DND-41 (cell line): ENCODE measurements around the gene MYO1E.
"Not testable (repeated sequence)": the region's sequence is repeated elsewhere in the genome, so short reads cannot be mapped to it uniquely, and the experiment has no call there.

Experiments used
- ATAC-seq: fragments of 200-7000 bp; cut with Tn5 transposase; 3 replicates; pipeline ENCODE4 v1.9.1; 2021; ENCODE audit warnings: low read depth; ENCODE audit not compliant: insufficient read depth
- DNase-seq: peaks from one replicate; pipeline ENCODE4 v3.0.0-alpha.2; 2020
- H2AFZ ChIP-seq: 2 replicates; pipeline ENCODE4 v1.6.0; 2012; ENCODE audit warnings: low read depth, low read length
- H3K27ac ChIP-seq: 2 replicates; pipeline ENCODE4 v1.5.1; 2012; ENCODE audit warnings: low read length, inconsistent platforms
- H3K27me3 ChIP-seq: fragments of 200-600 bp; sonication (generic); 2 replicates; pipeline ENCODE4 v1.6.0; 2012; ENCODE audit warnings: low read length, mild to moderate bottlenecking, inconsistent platforms; ENCODE audit not compliant: insufficient read depth, poor library complexity
- H3K36me3 ChIP-seq: 2 replicates; pipeline ENCODE4 v1.5.1; 2012; ENCODE audit warnings: low read length, inconsistent platforms; ENCODE audit not compliant: insufficient read depth
- H3K4me1 ChIP-seq: 2 replicates; pipeline ENCODE4 v1.5.1; 2012; ENCODE audit warnings: mild to moderate bottlenecking, low read length; ENCODE audit not compliant: insufficient read depth
- H3K4me2 ChIP-seq: 2 replicates; pipeline ENCODE4 v1.6.0; 2012; ENCODE audit warnings: mild to moderate bottlenecking, moderate library complexity, low read length, inconsistent platforms; ENCODE audit not compliant: insufficient read depth
- H3K4me3 ChIP-seq, 2 experiments: fragments of 200-600 bp in 1 of 2; shearing (Covaris generic) in 1 of 2; 2 replicates each; pipeline ENCODE4 v1.5.1; 2012 to 2016; ENCODE audit warnings: inconsistent platforms in 2 of 2, low read length in 2 of 2, mild to moderate bottlenecking in 2 of 2, low read depth in 1 of 2, moderate library complexity in 1 of 2
- H3K79me2 ChIP-seq: 2 replicates; pipeline ENCODE4 v1.6.0; 2012; ENCODE audit warnings: low read length, inconsistent platforms; ENCODE audit not compliant: insufficient read depth
- H3K9ac ChIP-seq: 2 replicates; pipeline ENCODE4 v1.6.0; 2012; ENCODE audit warnings: low read depth, mild to moderate bottlenecking, inconsistent platforms, low read length, moderate library complexity
- H3K9me3 ChIP-seq: 2 replicates; pipeline ENCODE4 v1.5.1; 2012; ENCODE audit warnings: low read length, moderate library complexity, mild to moderate bottlenecking, inconsistent platforms; ENCODE audit not compliant: insufficient read depth, severe bottlenecking
- H4K20me1 ChIP-seq: 2 replicates; pipeline ENCODE4 v1.6.0; 2012; ENCODE audit warnings: low read length; ENCODE audit not compliant: insufficient read depth
- EZH2 ChIP-seq: IDR thresholded peaks from 3 replicates; pipeline ENCODE4 v1.6.1; 2012; ENCODE audit warnings: borderline replicate concordance, low read depth, mild to moderate bottlenecking, moderate library complexity, low read length, inconsistent platforms; ENCODE audit not compliant: severe bottlenecking
- TF ChIP-seq, protein P1 (sequence below): IDR thresholded peaks from 2 replicates; pipeline ENCODE4 v1.5.1; 2012; ENCODE audit warnings: borderline replicate concordance, low read length, moderate library complexity, mild to moderate bottlenecking; ENCODE audit not compliant: poor library complexity, severe bottlenecking; ENCODE audit errors: extremely low read depth

The MYO1E gene

DNA sequence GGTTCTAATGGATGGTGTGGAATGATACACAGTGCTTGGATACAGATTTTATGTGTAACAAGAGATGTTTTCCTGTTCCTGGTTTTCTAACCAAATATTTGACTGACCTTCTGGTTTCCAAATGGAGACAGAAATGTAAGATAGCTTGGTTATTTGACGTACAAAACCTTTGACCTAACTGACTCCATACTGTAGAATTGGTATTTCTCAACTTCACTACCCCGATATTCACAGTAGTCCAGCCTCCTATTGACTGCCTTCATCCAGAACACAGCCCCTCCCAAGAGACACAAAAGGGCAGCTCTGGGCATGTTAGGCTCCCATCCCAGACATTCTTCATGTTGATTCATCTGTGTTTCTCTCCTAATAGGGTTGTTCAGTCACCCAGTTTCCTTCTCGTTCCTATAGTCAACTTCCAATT is 33.4 kb downstream of the MYO1E start:
- TF ChIP-seq EZH2: no peak
- TF ChIP-seq, protein P1, sequence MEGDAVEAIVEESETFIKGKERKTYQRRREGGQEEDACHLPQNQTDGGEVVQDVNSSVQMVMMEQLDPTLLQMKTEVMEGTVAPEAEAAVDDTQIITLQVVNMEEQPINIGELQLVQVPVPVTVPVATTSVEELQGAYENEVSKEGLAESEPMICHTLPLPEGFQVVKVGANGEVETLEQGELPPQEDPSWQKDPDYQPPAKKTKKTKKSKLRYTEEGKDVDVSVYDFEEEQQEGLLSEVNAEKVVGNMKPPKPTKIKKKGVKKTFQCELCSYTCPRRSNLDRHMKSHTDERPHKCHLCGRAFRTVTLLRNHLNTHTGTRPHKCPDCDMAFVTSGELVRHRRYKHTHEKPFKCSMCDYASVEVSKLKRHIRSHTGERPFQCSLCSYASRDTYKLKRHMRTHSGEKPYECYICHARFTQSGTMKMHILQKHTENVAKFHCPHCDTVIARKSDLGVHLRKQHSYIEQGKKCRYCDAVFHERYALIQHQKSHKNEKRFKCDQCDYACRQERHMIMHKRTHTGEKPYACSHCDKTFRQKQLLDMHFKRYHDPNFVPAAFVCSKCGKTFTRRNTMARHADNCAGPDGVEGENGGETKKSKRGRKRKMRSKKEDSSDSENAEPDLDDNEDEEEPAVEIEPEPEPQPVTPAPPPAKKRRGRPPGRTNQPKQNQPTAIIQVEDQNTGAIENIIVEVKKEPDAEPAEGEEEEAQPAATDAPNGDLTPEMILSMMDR: no peak
- DNase-seq: no peak
- no peaks in the 10 kb centered on the region for H3K79me2 ChIP-seq

DNA sequence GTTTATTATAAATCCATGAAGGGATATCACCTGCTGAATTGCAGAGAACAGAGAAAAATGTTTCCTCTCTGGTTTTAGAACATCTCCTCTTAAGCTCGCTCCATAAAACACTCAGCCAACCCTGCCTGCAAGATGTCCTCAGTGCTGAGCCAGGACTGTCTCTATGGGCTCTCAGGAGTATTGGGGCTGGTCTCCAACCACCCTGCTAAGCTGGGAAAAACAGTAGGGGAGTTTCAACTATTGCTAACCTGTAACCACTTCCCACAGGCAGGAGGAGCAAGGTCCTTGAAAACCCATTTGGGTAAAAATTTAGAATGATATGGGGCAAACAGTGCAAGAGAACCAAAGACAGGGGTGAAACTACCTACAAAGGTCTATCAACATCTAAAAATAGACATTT is 34.3 kb downstream of the MYO1E start:
- Histone ChIP-seq H3K9ac (no peak overlapping the region), H3K27ac (no peak overlapping the region), H3K79me2 (no peaks in the 10 kb centered on the region), H2AFZ (no peak overlapping the region), H4K20me1 (no peaks in the 10 kb centered on the region), H3K4me3 (no peak overlapping the region), H3K4me1 (no peaks in the 10 kb centered on the region), H3K9me3 (no peaks in the 10 kb centered on the region), H3K36me3 (no peaks in the 10 kb centered on the region), H3K27me3 (no peaks in the 10 kb centered on the region), H3K4me2 (no peak overlapping the region)
- no peak for DNase-seq
- TF ChIP-seq EZH2: no peak
- TF ChIP-seq, protein P1: no peak
- ATAC-seq: no peak

More for the DNA sequence above, 33.4 kb downstream of the MYO1E start:
- Histone ChIP-seq H3K4me3 (no peak overlapping the region), H3K36me3 (no peaks in the 10 kb centered on the region), H3K9me3 (no peaks in the 10 kb centered on the region), H2AFZ (no peak overlapping the region), H3K4me2 (no peak overlapping the region), H4K20me1 (no peaks in the 10 kb centered on the region), H3K27ac (no peak overlapping the region), H3K4me1 (no peaks in the 10 kb centered on the region), H3K27me3 (no peaks in the 10 kb centered on the region), H3K9ac (no peak overlapping the region)
- no peak for ATAC-seq

DNA sequence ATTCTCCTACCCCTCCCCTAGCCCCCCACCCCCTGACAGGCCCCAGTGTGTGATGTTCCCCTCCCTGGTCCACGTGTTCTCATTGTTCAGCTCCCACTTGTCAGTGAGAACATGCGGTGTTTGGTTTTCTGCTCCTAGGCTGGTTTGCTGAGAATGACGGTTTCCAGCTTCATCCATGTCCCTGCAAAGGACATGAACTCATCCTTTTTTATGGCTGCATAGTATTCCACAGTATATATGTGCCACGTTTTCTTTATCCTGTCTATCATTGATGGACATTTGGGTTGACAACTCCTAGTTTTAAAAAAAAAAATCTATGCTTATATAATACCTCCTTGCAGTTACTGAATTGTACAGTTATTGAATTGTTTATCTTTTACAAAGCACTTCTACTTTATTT is 35.9 kb downstream of the MYO1E start:
- H3K9ac ChIP-seq, DNase-seq, H3K36me3 ChIP-seq, H3K4me2 ChIP-seq, H3K9me3 ChIP-seq, H3K4me1 ChIP-seq, H3K27ac ChIP-seq, H4K20me1 ChIP-seq, H3K27me3 ChIP-seq, H2AFZ ChIP-seq, ATAC-seq, H3K4me3 ChIP-seq, H3K79me2 ChIP-seq: not testable (repeated sequence)

DNA sequence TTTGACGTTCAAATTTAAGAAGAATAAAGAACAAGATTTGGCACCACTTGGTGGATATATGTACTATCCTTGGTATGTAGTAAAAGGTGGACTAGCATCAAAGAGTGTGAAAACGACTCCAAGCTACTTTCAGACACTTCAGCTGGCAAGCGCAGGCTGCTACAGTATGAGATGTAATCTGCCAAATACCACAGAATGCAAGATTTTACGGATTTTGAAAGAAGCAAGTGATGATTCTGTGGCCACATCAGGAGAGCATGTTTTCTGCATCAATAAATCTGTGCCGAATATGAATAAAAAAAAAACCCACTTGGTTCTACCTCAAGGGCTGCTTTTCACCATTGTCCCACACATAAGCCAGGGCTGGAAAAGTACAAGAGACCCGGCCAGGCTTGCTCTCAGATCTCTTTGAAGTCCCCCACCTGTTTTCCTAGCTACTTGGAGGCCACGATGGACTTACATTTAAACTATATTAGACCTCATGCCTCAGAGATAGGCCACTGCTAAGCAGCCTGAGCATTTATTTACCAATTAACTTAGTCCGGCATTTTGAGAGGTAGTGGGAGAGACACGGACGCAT is 37.4 kb downstream of the MYO1E start:
- Histone ChIP-seq H3K27ac (no peak overlapping the region), H3K4me3 (no peak overlapping the region), H3K79me2 (no peaks in the 10 kb centered on the region), H3K9me3 (no peaks in the 10 kb centered on the region), H3K27me3 (no peaks in the 10 kb centered on the region), H3K36me3 (no peaks in the 10 kb centered on the region), H2AFZ (no peak overlapping the region), H3K4me2 (no peak overlapping the region), H3K4me1 (no peaks in the 10 kb centered on the region), H4K20me1 (no peaks in the 10 kb centered on the region), H3K9ac (no peak overlapping the region)
- TF ChIP-seq, protein P1: no peak
- TF ChIP-seq EZH2: no peak
- DNase-seq (no peak), ATAC-seq (no peak)
